ENCODE results near the gene PAK5. TPM values are rescaled to one million over a fixed set of nuclear protein-coding genes. Genes with fewer than 3 reads are reported as not detected.

The PAK5 gene
- total RNA-seq, 1 donor from 2014 or later: 1.6 TPM

DNA sequence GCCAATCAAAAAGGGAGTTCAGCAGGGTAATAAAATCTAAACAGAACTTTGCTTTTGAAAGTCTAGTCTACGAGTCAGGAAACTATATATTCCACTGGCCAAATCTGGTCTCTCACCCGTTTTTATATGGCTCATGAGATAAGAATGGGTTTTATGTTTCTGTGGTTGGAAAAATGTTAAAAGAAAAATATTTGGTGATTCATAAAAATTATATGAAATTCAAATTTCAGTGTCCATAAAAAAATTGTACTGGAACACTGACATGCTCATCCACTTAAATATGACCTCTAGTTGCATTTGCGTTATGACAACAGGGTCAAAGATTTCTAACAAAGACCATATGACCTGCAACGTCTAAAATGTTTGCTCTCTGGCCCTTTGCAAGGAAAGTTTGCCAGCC, 346.8 kb downstream of the PAK5 start:
- H3K36me3 ChIP-seq: no peaks in the 10 kb centered on the region
- Mint-ChIP-seq H3K27ac (no peak overlapping the region), H3K36me3 (no peaks in the 10 kb centered on the region), H3K9me3 (no peaks in the 10 kb centered on the region), H3K4me3 (no peak overlapping the region), H3K27me3 (ENCODE audit: insufficient read depth, low read depth) (peaks cover 3% of the 10 kb centered on the region), H3K4me1 (no peaks in the 10 kb centered on the region)
- H2AFZ ChIP-seq (replicated peaks): no peak overlapping the region
- no peak overlapping the region for H3K4me3 ChIP-seq
- peaks cover 10% of the 10 kb centered on the region for H3K4me1 ChIP-seq
- no peak overlapping the region for H3K4me2 ChIP-seq
- H3K27ac ChIP-seq: no peak overlapping the region
- no peaks in the 10 kb centered on the region for H3K27me3 ChIP-seq
- no peak overlapping the region for H3K9ac ChIP-seq
- H4K20me1 ChIP-seq (ENCODE audit: low read depth): no peaks in the 10 kb centered on the region
- no peak for DNase-seq (ENCODE audit: low spot score)
- H3F3A ChIP-seq (ENCODE audit: low read depth): no peaks in the 10 kb centered on the region
- no peaks in the 10 kb centered on the region for H3K9me3 ChIP-seq (ENCODE audit: low read depth)
- TF ChIP-seq, protein P1, sequence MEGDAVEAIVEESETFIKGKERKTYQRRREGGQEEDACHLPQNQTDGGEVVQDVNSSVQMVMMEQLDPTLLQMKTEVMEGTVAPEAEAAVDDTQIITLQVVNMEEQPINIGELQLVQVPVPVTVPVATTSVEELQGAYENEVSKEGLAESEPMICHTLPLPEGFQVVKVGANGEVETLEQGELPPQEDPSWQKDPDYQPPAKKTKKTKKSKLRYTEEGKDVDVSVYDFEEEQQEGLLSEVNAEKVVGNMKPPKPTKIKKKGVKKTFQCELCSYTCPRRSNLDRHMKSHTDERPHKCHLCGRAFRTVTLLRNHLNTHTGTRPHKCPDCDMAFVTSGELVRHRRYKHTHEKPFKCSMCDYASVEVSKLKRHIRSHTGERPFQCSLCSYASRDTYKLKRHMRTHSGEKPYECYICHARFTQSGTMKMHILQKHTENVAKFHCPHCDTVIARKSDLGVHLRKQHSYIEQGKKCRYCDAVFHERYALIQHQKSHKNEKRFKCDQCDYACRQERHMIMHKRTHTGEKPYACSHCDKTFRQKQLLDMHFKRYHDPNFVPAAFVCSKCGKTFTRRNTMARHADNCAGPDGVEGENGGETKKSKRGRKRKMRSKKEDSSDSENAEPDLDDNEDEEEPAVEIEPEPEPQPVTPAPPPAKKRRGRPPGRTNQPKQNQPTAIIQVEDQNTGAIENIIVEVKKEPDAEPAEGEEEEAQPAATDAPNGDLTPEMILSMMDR (IDR thresholded peaks at IDR 0.05): no peak
- TF ChIP-seq EZH2 (IDR thresholded peaks at IDR 0.05) (no peak), EZH2phosphoT487 (IDR thresholded peaks at IDR 0.05) (no peak)
- H3K79me2 ChIP-seq (ENCODE audit: low read depth): no peaks in the 10 kb centered on the region

DNA sequence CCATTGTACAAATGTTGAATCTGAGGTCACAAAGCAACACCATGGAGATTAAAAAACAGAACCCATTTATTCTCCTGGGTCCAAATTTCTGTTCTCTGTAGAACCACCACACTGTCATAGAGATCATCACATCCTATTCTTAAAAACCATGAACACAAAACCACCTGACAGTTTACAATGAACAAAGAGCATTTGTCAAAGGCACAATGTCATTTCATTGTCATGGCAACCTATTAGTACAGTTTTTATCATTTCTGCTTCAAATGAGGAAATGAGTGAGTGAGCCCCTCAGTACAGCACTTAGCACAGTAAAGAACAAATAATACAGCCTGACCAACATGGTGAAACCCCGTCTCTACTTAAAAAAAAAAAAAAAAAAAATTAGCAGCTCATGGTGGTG, 347.6 kb downstream of the PAK5 start:
- Mint-ChIP-seq H3K4me1 (no peaks in the 10 kb centered on the region), H3K36me3 (no peaks in the 10 kb centered on the region), H3K27ac (no peak overlapping the region), H3K9me3 (no peaks in the 10 kb centered on the region), H3K4me3 (no peak overlapping the region), H3K27me3 (ENCODE audit: insufficient read depth, low read depth) (peaks cover 3% of the 10 kb centered on the region)
- Histone ChIP-seq H3K4me1 (peaks cover 10% of the 10 kb centered on the region), H3K4me3 (no peak overlapping the region), H3K9ac (no peak overlapping the region), H3K27ac (no peak overlapping the region), H3F3A (ENCODE audit: low read depth) (no peaks in the 10 kb centered on the region), H3K9me3 (ENCODE audit: low read depth) (no peaks in the 10 kb centered on the region), H2AFZ (replicated peaks) (no peak overlapping the region), H4K20me1 (ENCODE audit: low read depth) (no peaks in the 10 kb centered on the region), H3K4me2 (no peak overlapping the region), H3K36me3 (no peaks in the 10 kb centered on the region), H3K27me3 (no peaks in the 10 kb centered on the region), H3K79me2 (ENCODE audit: low read depth) (no peaks in the 10 kb centered on the region)
- no peak for DNase-seq (ENCODE audit: low spot score)
- TF ChIP-seq, protein P1 (IDR thresholded peaks at IDR 0.05): no peak
- TF ChIP-seq EZH2 (IDR thresholded peaks at IDR 0.05): no peak
- no peak for TF ChIP-seq EZH2phosphoT487 (IDR thresholded peaks at IDR 0.05)

DNA sequence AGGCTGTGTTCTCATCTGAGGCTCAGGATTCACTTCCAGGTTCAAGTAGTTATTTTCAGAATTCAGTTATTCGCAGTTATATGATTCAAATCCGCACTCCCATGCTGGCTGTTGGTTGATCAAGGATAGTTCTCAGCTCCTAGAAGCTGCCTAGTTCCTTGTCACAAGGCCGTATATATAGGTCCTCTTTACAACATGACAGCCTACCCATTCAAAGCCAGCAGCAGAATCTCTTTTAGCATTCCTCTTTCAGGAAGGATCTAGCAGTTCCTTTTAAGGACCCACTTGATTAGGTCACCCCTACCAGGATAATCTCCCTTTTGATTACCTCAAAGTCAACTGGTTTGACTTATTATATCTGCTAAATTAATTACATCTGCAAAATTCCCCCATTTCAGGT, 348.2 kb downstream of the PAK5 start:
- no peak overlapping the region for H3K27ac ChIP-seq
- no peaks in the 10 kb centered on the region for H3K9me3 Mint-ChIP-seq
- no peak overlapping the region for H3K4me2 ChIP-seq
- H3K4me1 ChIP-seq: peaks cover 17% of the 10 kb centered on the region
- H3K36me3 ChIP-seq: no peaks in the 10 kb centered on the region
- TF ChIP-seq, protein P1 (IDR thresholded peaks at IDR 0.05): no peak
- TF ChIP-seq EZH2phosphoT487 (IDR thresholded peaks at IDR 0.05) (no peak), EZH2 (IDR thresholded peaks at IDR 0.05) (no peak)
- H3K4me3 Mint-ChIP-seq: no peak overlapping the region
- no peak overlapping the region for H3K27ac Mint-ChIP-seq
- H4K20me1 ChIP-seq (ENCODE audit: low read depth): no peaks in the 10 kb centered on the region
- H3K27me3 ChIP-seq: no peaks in the 10 kb centered on the region
- peaks cover 3% of the 10 kb centered on the region for H3K4me1 Mint-ChIP-seq
- H3F3A ChIP-seq (ENCODE audit: low read depth): no peaks in the 10 kb centered on the region
- peaks cover 3% of the 10 kb centered on the region for H3K27me3 Mint-ChIP-seq (ENCODE audit: insufficient read depth, low read depth)
- DNase-seq (ENCODE audit: low spot score): no peak
- no peak overlapping the region for H3K4me3 ChIP-seq
- H3K79me2 ChIP-seq (ENCODE audit: low read depth): no peaks in the 10 kb centered on the region
- H2AFZ ChIP-seq (replicated peaks): no peak overlapping the region
- H3K36me3 Mint-ChIP-seq: no peaks in the 10 kb centered on the region
- no peaks in the 10 kb centered on the region for H3K9me3 ChIP-seq (ENCODE audit: low read depth)
- no peak overlapping the region for H3K9ac ChIP-seq
